GM20000 (cell line): Measurements from ENCODE around the gene ZPLD1.

Experiments
- DNase-seq: peaks from one replicate; pipeline ENCODE4 v3.0.0; 2012; ENCODE audit warnings: low spot score
- CTCF ChIP-seq: IDR thresholded peaks from 2 replicates; pipeline ENCODE4 v1.5.1; 2012; ENCODE audit warnings: mild to moderate bottlenecking, control low read depth; ENCODE audit errors: extremely low read depth, missing control alignments

ZPLD1 gene

GRCh38 chr3:102434715-102435114 is at the start of gene ZPLD1:
ZPLD1 (plus strand) TSS chr3:102435015; CDS start chr3:102438488, 3,473 bp downstream.
- DNase-seq, result no peak
- no peak for TF ChIP-seq CTCF

- no peak for DNase-seq
- TF ChIP-seq CTCF, result no peak
Observed at GRCh38 chr3:102390171-102390864, 44.5 kb upstream of the ZPLD1 start.

GRCh38 chr3:102390916-102391315 is 43.9 kb upstream of the ZPLD1 start:
- TF ChIP-seq CTCF, result no peak
- no peak for DNase-seq

GRCh38 chr3:102391491-102391890 is 43.3 kb upstream of the ZPLD1 start:
- no peak for DNase-seq
- TF ChIP-seq CTCF, result no peak

- DNase-seq, result no peak
- no peak for TF ChIP-seq CTCF
Observed at GRCh38 chr3:102394517-102394916, 40.3 kb upstream of the ZPLD1 start.

- no peak for DNase-seq
Observed at GRCh38 chr3:102398176-102398575, 36.6 kb upstream of the ZPLD1 start.

GRCh38 chr3:102398666-102399065 is 36.1 kb upstream of the ZPLD1 start:
- no peak for DNase-seq
- no peak for TF ChIP-seq CTCF

More at GRCh38 chr3:102398176-102398575, 36.6 kb upstream of the ZPLD1 start:
- no peak for TF ChIP-seq CTCF
